ENCODE measurements around the gene TRIAP1. TPM values are rescaled to one million over a fixed set of nuclear protein-coding genes. Genes with fewer than 3 reads are reported as not detected.

TRIAP1 gene
- total RNA-seq, 4 donors from 2014 or later, result 14.4 to 33.7 (median 28.0) TPM

GRCh38 chr12:120404271-120404670 is 41.9 kb downstream of the TRIAP1 start:
- no peak overlapping the region for H3K27ac ChIP-seq
- no peak for DNase-seq
- no peak for TF ChIP-seq POLR2A (IDR thresholded peaks at IDR 0.05)
- TF ChIP-seq, protein P1, sequence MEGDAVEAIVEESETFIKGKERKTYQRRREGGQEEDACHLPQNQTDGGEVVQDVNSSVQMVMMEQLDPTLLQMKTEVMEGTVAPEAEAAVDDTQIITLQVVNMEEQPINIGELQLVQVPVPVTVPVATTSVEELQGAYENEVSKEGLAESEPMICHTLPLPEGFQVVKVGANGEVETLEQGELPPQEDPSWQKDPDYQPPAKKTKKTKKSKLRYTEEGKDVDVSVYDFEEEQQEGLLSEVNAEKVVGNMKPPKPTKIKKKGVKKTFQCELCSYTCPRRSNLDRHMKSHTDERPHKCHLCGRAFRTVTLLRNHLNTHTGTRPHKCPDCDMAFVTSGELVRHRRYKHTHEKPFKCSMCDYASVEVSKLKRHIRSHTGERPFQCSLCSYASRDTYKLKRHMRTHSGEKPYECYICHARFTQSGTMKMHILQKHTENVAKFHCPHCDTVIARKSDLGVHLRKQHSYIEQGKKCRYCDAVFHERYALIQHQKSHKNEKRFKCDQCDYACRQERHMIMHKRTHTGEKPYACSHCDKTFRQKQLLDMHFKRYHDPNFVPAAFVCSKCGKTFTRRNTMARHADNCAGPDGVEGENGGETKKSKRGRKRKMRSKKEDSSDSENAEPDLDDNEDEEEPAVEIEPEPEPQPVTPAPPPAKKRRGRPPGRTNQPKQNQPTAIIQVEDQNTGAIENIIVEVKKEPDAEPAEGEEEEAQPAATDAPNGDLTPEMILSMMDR (IDR thresholded peaks at IDR 0.05 in 4 of 5, conservative IDR thresholded peaks at IDR 0.05 in 1 of 5), result no peak
- no peaks in the 10 kb centered on the region for H3K9me3 ChIP-seq
- H3K27me3 ChIP-seq, result no peaks in the 10 kb centered on the region
- in situ Hi-C loops (cut with MboI; ENCODE audit: low sequenced_read_pairs in 4 of 4) (no loop called here), intact Hi-C loops (cut with DNase I; ENCODE audit: low total_unique reads) (no loop called here)
- H3K4me3 ChIP-seq, result no peak overlapping the region
- no peak for ATAC-seq
- no peaks in the 10 kb centered on the region for H3K36me3 ChIP-seq
- no peaks in the 10 kb centered on the region for H3K4me1 ChIP-seq

- no peaks in the 10 kb centered on the region for H3K36me3 ChIP-seq
- in situ Hi-C loops (cut with MboI; ENCODE audit: low sequenced_read_pairs in 4 of 4), result no loop called here
- no peak overlapping the region for H3K4me3 ChIP-seq
- no peak for ATAC-seq
- H3K27me3 ChIP-seq, result no peaks in the 10 kb centered on the region
- H3K27ac ChIP-seq, result no peak overlapping the region
- intact Hi-C loops (cut with DNase I; ENCODE audit: low total_unique reads), result no loop called here
- no peaks in the 10 kb centered on the region for H3K9me3 ChIP-seq
- DNase-seq, result no peak
- H3K4me1 ChIP-seq, result no peaks in the 10 kb centered on the region
- TF ChIP-seq, protein P1 (IDR thresholded peaks at IDR 0.05 in 4 of 5, conservative IDR thresholded peaks at IDR 0.05 in 1 of 5), result no peak
- TF ChIP-seq POLR2A (IDR thresholded peaks at IDR 0.05), result no peak
Observed at GRCh38 chr12:120403869-120404268, 42.3 kb downstream of the TRIAP1 start.

- peaks cover 5 to 16% (median 6%) of the 10 kb centered on the region in 3 donors for H3K27me3 ChIP-seq
- DNase-seq (no peak), ATAC-seq (no peak)
- in situ Hi-C loops (cut with MboI; ENCODE audit: low sequenced_read_pairs in 4 of 4) (no loop called here), intact Hi-C loops (cut with DNase I; ENCODE audit: low total_unique reads) (no loop called here)
- no peak overlapping the region for H3K4me3 ChIP-seq
- no peaks in the 10 kb centered on the region for H3K36me3 ChIP-seq
- no peak overlapping the region for H3K27ac ChIP-seq
- no peak for TF ChIP-seq POLR2A (IDR thresholded peaks at IDR 0.05)
- TF ChIP-seq, protein P1 (IDR thresholded peaks at IDR 0.05 in 4 of 5, conservative IDR thresholded peaks at IDR 0.05 in 1 of 5), result no peak
- H3K4me1 ChIP-seq, result no peaks in the 10 kb centered on the region
- H3K9me3 ChIP-seq, result no peaks in the 10 kb centered on the region
Observed at GRCh38 chr12:120402217-120402616, 44.0 kb downstream of the TRIAP1 start.

GRCh38 chr12:120399531-120399930 is 46.7 kb downstream of the TRIAP1 start:
- Histone ChIP-seq H3K9me3 (no peaks in the 10 kb centered on the region), H3K27me3 (peaks cover 16 to 24% (median 18%) of the 10 kb centered on the region in 3 donors), H3K4me3 (no peak overlapping the region), H3K4me1 (no peaks in the 10 kb centered on the region), H3K27ac (no peak overlapping the region), H3K36me3 (no peaks in the 10 kb centered on the region)
- no peak for ATAC-seq
- DNase-seq, result no peak
- intact Hi-C loops (cut with DNase I; ENCODE audit: low total_unique reads), result no loop called here
- no peak for TF ChIP-seq POLR2A (IDR thresholded peaks at IDR 0.05)
- TF ChIP-seq, protein P1 (IDR thresholded peaks at IDR 0.05 in 4 of 5, conservative IDR thresholded peaks at IDR 0.05 in 1 of 5), result no peak
- in situ Hi-C loops (cut with MboI; ENCODE audit: low sequenced_read_pairs in 4 of 4), result no loop called here
